GM19193 (cell line): ENCODE results near the gene C18orf63.

ENCODE experiments used
- POLR2A ChIP-seq: IDR thresholded peaks from 4 replicates; pipeline ENCODE4 v1.6.1; 2011; ENCODE audit not compliant: insufficient read depth, insufficient read length; ENCODE audit errors: extremely low read depth

C18orf63 gene

DNA sequence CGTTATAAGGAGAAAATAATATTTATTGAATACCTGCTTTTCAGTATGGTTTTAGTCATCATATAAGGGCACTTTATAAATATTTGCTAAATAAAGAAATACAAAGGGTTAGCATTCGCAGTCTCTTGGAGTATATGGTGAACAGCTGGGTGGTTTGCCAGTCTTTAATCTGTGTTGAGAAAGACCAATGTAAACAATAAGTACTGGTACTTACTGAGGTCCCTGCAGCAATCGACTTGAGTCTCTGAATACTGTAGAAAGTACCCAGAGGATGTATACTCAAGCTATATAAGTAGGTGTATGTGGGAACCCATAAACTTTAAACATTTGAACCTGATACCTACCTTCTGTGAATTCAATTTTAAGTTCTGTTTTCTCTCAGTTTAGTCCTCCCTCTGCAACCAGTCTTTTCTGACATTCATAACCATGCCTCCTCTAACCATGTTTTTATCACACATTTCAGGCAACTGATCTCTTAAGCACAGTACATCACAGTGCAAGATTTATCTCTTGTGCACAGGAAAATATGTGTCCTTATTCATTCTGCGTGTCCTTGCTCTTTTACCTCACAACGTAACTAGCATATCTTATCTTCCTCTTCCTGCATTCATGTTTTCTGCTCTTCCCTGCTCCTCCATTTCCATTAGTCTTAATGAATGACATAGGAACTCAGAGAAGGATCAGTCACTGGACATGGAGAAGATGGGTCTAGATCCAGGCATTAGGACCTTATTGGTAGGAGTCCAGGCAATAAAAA, 21.7 kb downstream of the C18orf63 start:
- TF ChIP-seq POLR2A = no peak

DNA sequence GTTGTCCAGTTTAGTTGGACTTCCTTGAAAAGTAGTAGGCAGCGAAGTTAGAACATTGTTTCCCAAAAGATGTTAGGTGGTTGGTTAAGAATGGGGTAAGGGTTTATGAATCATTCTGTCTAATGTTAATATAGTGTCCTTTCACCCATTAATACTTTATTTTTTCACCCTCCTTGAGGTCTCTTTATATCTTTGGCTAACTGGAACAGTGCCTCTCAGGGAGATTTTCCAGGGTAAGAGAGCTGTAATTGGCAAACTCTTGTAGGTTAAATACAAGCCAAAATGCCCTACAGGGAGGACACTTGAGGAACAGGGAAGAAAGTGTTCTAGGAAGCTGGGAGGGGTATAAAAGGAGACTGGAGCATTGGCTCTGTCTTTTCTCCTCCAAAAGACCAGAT, 22.3 kb downstream of the C18orf63 start:
- no peak for TF ChIP-seq POLR2A

DNA sequence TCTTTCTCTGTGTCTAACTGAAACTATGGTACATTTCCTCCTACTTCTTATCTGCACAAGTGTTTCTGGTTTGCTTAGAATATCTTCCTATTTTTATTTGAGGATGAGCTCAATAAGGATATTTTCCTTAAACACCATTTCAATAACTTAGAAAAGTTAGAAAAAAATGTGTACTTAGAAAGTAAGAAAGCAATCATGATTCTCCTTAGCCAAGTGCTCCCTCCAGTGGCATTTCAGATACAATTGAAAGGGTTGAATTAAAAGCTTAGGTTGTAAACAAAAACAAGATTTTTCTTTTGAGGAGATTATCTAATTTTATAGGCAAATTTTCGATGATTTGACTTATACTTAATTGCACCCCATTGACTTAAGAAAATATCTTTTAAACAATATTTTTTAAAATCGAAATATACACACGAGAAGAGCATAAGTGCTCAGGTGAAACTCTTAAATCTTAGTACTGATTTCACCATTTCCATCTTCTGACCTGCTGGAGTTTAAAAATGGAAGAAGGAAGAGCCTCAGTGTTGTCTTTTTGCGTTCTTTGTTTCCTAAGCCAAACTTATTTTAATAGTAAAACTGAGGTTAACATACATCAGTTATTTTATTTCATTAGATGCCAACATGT, 26.9 kb downstream of the C18orf63 start:
- no peak for TF ChIP-seq POLR2A

DNA sequence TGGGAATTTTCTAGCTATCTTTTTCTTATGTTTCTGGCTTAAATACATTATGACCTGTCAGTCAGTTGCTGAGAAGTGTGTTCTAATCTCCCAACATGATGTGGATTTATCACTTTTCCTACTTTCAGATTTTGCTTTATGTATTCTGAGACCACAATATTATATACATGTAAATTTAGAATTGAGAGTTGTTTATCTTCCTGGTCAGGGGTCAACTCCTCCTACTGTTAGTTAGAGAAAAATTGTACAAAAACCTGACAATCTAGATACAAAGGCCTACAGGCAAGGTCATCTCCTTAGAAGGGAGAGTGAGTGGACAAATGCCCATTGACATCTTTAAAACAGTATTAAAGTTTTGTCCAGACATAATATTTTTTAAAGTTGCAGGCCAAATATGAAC, 30.6 kb downstream of the C18orf63 start:
- TF ChIP-seq POLR2A = no peak

DNA sequence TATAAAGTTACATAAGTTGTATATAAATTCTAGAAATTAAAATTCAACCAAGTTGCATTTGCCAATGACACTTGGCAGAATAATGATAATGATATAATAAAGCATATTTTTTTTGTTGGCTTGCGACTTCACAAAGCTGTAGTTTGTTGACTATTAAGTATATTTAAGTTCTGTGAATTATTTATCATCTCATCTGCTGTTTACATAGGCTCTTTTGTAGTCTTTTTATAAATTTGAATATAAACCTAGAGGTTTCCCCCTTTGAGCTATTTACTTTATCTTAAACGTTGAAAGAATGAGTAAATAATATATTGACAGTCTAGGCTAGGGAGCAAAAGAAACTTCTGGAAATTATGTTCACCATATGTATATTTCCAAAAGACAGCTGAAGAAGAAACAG, 32.9 kb downstream of the C18orf63 start:
- no peak for TF ChIP-seq POLR2A

DNA sequence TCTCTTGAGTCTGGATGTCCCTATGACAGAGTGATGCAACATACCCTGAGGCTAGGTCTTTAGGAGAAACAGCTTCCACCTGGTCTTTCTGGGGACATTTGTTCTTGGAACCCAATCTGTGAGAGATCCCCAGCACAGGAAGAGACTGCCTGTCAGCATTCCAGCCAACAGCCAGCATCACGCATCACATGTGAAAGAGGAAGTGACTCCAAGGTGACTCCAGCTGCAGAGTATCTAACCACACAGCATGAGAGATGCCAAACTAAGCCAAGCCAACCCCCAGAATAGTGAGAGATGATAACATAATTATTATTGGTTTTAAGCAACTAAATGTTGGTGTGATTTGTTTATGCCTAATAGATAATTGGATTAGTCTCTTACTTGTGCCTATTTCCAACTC, 35.7 kb downstream of the C18orf63 start:
- no peak for TF ChIP-seq POLR2A

DNA sequence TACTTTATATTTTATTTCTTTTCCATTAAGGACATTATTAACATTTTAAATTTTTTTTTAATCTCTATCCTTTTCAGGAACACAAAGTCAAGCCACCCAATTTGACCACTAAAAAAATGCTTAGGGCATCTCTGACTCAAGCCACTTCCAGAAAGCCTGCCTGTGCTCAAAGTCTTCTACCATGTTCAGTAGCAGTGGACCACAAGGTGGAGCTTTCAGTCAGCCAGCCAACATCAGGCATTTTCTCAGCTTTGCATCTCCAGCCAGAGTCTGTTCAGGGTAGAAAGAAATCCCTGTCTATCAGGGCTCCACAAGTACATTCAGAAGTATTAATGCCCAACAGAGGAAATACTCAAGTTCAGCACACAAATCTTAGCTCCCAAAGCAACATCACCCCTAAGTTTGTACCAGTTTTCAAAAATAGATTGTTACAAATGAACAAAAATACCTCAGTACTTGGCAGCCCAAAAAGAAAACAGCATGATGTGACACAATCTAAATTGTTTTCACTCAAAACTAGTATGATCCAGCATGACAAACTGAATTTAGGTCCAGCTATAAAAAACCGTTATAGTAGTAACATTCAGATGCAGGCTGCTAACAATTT, 37.6 kb downstream of the C18orf63 start:
- no peak for TF ChIP-seq POLR2A

DNA sequence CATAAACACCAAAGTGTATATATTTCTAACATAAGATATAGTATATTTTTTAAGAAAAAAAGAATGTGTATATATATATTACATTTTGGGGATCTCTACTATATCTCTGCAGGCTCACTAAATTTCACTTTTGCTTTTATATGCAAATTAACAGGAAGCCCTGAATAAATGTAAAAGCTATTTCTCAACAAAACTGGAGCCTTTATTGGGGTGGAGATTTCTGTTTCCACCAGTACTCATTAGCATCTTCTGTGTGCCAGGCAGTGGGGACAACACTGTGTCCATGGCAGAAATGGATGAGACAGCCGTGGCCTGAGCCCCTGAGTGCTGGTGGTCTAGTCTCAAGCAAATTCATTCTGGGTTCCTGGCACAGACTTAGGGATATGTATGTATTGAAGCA, 41.3 kb downstream of the C18orf63 start:
- TF ChIP-seq POLR2A = no peak

DNA sequence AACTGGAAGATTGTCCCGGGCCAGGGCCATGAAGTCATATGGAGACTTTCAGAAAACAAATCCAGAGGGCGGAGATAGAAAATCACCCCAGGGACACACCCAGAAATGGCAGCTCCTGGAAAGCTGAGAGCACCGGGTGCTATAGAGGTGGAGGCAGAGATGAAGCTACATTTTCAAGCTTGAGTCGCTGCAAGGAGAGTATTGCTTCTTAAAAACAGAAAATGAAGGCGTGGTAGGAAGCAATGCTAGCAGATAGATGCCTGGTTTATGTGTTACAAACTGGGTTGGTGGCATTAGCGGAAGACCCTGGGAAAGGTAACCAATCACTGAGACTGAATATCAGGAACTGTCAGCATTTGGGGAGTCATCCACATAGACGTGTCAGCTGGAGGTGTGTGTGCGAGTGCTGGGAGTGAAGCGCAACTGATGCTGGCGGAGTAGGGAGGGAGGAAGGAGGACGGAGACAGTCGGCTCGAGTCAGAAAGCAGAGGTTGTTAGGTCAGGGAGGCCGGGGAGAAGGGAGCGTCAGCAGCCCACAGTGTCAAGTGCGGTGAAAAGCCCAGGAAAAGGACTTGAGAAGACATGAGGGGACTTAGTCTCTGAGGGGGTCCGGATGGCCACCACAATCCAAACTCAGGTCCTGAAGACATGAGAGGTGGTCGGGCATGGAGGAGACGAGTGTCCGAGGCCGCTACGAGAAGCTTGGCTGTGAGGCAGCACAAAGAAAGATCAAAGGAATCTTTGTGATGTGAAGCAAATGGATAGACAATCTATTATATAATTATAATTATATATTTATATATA, 45.4 kb downstream of the C18orf63 start:
- TF ChIP-seq POLR2A = no peak

DNA sequence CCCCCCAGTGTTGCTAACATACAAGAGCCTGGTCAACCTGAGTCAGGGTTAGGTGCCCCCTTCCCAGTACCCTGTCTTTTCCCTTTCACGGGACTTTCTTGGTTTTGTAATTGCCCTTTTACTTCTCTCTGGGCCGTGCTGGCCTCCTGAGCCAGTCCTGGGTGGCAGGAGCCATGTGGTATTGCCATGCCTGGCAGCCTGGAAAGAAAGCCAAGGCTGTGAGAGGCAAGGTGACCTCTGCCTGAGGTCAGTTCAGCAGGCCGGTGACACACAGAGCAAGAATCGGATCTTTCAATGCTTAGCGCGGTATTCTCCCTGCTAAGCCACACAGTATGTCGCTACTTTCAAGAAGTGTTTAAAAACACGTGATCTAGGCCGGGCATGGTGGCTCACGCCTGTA, 52.3 kb downstream of the C18orf63 start:
- no peak for TF ChIP-seq POLR2A

DNA sequence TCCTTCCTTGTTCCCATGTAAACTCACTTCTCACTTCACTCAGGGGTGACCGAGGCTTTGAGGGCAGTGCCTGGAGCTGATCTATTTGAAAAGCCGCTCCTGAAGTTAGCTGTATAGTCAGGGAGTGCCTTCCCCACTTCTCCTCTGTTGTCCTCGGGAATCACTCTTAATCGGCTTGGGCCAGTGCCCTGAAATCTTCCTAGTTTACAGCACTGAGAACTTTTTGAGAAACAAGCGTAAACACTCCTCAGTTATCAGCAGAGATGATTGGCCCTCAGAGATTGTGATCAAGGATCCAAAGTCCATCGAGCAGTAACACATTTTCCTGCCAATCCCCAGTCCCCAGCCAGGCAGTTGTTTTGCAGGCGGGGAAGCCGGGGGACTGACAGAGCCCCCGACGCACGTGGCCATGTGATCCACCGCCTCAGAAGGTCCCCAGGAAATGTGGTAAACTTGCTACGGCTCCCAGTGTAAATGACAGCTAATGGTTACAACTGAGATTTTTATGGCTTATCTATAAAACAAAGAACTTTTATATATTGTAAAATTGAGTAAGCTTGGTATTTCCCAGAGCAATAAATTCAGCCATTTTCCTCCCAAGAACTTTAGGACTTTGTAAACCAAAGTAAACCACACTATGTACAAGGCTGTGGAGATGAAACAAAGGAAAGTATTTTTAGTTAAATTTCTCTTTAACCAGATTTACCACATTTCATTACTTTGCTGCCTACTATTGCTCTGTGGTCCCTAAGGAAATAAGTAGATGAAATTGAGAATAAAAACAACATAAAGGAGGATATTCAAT, 53.5 kb downstream of the C18orf63 start:
- no peak for TF ChIP-seq POLR2A

DNA sequence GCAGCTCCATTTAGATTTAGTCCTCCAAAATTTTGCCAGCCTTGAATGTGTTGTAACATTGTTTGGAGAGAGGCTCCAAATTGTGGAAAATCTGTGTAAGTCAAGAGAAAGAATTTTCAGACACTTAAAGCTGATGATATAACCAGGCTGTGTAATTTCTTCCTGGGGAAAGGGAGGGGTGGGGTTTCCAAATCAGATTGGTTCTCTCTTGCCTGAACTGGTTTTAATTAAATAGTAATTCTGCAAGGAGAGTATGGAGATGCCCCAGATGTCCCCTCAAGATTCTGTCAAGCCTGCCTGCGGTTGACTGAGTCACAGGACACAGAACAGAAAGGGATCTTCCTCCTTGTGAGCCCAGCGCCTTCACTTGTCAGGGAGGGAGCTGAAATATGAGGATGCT, 54.5 kb downstream of the C18orf63 start:
- TF ChIP-seq POLR2A = no peak

DNA sequence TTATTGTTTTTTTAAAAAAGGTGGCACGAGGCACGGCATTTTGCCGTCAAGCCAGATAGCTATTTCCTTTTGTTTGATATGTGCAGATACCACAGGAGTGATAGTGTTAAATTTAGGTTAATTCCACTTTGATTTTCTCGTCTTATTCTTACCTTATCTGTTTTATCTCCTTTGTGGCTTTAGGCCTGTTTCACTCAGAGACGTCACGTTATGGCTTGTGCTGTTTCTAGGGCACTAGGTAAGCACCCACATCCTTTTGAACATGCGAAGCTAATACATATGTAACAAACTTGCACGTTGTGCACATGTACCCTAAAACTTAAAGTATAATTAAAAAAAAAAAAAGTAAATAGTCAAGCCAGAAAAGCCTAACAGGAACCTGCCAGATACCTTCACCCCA, 57.8 kb downstream of the C18orf63 start:
- no peak for TF ChIP-seq POLR2A

DNA sequence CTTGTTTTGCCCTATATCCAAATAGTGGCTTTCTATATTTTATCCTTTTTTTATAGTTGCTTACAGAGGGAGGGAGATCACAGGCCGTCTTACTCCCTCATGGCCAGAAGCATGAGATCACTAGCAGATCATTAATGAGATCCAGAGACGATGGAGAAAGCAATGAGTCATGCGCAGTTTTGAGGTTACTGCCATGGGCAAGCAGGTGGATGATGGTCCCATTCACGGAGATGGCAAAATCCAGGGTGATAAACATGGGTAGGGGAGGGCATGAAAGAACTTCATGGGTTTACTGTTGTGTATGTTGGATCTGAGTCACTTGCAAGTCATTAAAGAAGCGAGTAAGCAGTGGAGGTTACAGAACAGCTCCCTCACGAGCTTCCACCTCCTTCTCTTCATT, 60.4 kb downstream of the C18orf63 start:
- no peak for TF ChIP-seq POLR2A

DNA sequence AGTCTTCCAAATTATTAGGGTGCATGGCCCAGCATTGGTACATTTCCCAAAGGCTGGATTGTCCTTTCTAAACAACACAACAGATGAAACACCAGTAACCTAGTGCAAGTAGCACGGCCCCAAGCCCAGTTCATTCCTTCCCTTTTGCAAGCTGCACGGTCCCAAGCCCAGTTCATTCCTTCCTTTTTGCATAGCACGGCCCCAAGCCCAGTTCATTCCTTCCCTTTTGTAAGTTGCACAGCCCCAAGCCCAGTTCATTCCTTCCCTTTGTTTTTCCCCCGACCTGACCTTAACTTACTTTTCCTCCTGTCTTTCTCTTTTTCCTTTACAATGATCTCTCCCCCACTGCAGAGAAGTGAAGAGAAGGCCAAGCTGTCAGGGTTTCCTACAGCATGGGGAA, 60.9 kb downstream of the C18orf63 start:
- no peak for TF ChIP-seq POLR2A

DNA sequence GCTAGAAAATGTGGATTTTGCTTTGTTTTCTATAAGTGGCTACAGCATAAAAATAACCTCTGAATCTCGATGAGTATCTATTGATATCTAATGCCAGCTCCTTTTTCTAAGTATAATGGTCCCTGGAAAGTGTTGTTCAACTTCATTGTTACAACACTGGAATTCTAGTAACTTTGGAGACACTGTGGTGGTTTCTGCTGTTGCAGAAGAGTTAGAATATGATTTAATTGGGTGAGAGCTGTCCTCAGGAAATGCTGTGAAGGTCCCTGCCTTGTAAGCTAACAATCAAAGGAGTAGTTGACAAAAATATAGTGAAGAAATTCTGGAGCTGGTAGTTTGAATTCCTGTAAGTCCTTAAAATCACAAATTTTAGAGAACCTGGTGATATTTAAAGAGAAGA, 62.1 kb downstream of the C18orf63 start:
- no peak for TF ChIP-seq POLR2A
